ENCODE results near the gene EXOC5.

EXOC5 gene, protein sequence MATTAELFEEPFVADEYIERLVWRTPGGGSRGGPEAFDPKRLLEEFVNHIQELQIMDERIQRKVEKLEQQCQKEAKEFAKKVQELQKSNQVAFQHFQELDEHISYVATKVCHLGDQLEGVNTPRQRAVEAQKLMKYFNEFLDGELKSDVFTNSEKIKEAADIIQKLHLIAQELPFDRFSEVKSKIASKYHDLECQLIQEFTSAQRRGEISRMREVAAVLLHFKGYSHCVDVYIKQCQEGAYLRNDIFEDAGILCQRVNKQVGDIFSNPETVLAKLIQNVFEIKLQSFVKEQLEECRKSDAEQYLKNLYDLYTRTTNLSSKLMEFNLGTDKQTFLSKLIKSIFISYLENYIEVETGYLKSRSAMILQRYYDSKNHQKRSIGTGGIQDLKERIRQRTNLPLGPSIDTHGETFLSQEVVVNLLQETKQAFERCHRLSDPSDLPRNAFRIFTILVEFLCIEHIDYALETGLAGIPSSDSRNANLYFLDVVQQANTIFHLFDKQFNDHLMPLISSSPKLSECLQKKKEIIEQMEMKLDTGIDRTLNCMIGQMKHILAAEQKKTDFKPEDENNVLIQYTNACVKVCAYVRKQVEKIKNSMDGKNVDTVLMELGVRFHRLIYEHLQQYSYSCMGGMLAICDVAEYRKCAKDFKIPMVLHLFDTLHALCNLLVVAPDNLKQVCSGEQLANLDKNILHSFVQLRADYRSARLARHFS

DNA sequence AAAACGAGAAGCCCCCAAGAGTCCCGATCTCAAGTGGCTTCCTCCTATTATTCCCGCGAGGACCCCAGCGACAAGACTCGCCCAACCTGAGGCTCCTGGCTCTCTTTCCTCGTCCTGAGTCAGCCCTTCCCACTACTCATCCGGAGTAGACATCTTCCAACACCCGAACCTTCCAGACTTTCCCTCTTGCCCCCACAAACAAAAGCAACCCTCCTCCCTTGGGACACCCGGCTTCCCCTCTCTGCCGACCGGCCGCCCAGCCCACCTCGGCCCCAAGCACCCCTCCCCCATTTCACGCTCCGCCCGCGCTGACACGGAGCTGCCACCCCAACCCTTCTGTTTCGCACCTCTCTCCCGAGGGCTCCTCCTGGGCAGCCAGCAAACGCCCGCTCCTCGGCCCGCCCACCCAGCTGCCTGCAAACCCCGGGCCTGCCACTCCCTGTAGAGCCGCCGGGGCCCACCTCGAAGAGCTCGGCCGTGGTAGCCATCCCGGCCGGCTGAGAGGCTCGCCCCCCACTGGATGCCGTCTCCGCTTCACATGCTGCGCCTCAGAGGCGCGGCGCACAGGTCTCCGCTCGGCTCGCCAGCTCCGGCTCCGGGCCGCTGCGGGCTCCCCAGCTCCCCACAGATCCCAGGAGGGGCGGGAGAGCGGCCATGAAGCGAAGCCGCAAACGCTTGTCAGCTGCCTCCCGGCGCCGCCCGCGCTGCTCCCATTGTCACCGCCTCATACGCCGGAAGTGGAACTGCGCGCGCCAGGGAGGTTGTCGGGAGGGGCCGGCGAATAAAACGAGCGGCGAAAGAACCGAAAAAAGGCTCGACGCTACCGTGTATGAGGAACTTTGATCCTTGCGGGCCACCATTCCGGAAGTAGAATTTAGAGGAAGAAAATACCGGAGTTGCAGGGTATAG is at the start of gene EXOC5, which contains the start of gene AP5M1:
EXOC5 (minus strand) TSS at position 745 of the 909 bp plus-strand sequence; CDS start at position 488, 257 bp downstream.
AP5M1 (plus strand) TSS at position 811 of the 909 bp plus-strand sequence. CDS start 344 bp downstream, outside the sequence.
- peak; percentile 87 to 88 for DNase-seq

DNA sequence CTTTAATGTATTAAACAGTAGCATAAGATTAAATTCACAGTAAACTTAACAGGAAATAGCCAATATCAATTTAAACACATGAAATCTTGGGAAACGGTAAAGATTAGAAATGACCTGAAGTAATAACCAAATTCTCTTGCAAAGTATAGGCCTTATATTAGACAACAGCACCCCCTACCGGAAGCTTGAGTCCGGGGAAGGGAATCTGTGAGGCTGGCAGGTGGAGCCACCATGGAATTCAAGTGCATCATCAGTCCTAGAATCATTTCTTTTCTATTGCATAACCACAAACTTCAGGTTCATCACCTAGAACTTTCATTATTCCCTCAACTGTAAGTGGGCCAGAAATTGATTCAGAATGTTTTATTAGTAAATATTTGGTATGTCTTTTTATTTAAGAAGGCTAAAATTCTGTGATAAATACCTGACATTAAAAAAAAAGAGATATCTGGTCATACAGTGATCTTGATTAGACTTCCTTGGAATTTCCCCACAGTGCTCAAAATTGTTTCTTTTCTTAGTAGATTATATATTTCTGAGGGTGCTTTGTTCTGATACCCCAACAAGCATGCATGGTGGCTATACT is 48.6 kb upstream of the EXOC5 start:
- peak; percentile 63 to 67 for DNase-seq

- no peak for DNase-seq
Observed at GRCh38 chr14:57314396-57315089, 45.8 kb upstream of the EXOC5 start.

GRCh38 chr14:57302883-57303282 is 34.2 kb upstream of the EXOC5 start:
- no peak for DNase-seq

GRCh38 chr14:57299511-57299910 is 30.8 kb upstream of the EXOC5 start:
- no peak for DNase-seq

GRCh38 chr14:57297852-57298251 is 29.1 kb upstream of the EXOC5 start:
- DNase-seq = no peak

DNA sequence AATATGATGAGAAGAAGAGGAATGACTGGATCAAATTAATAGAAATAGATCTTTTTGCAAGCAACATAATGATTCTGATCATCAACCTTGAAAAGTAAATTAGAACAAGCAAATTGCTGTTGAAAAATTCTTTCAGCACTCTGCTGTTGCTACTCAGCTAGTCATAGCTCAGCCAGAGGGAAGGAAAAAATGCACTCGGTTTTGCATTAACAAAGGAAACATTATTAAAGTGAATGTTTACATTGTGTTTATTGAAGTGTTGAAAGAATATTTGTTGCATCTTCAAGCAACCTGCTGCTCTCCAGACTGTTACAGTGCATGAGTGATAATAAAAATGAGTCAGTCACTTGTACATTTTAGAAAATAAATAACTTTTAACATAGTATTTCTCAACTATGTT is 26.5 kb upstream of the EXOC5 start:
- no peak for DNase-seq

DNA sequence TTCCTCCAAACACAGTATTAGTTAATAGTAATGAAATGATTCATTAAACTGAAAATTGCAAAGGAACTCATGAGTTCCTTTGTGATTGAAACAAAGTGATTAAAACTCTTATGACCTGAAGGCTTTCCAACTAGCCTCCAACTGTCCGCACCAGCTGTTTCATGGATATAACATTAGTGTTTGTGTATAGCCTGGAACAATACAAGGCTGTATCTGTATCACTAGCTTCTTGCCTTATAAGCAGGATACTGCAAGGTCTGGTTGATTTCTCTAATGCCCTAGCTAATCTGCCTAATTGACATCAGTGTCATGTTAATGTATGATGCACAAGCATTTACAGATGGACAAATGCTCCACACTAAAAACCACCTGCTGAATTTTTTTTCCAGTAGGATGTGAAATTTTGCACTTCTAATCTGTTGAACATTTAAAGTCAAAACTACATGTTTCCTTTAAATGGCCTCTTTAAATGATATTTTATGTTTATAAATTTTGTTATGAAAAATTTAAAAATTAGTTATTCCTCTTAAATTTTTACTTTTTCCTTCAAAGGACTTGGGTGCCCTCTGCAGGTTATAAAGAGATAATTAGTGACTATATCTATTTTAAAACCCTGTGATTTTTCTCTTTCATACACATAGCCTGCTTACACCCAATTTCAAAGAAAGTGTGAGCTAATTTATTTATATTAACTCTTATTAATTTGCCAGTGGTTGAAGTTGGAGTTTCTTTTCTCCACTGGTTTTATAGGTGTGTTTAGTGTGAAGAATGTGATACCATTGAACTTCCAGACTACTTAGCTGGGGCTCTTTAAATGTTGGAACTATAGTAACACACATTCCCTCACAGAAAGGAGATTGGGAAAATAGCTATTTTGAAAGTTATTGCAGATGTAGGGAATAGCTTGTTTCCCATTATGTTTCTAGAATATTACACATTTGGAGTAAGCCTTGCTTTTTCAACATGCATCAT is 25.4 kb upstream of the EXOC5 start:
- DNase-seq = no peak

DNA sequence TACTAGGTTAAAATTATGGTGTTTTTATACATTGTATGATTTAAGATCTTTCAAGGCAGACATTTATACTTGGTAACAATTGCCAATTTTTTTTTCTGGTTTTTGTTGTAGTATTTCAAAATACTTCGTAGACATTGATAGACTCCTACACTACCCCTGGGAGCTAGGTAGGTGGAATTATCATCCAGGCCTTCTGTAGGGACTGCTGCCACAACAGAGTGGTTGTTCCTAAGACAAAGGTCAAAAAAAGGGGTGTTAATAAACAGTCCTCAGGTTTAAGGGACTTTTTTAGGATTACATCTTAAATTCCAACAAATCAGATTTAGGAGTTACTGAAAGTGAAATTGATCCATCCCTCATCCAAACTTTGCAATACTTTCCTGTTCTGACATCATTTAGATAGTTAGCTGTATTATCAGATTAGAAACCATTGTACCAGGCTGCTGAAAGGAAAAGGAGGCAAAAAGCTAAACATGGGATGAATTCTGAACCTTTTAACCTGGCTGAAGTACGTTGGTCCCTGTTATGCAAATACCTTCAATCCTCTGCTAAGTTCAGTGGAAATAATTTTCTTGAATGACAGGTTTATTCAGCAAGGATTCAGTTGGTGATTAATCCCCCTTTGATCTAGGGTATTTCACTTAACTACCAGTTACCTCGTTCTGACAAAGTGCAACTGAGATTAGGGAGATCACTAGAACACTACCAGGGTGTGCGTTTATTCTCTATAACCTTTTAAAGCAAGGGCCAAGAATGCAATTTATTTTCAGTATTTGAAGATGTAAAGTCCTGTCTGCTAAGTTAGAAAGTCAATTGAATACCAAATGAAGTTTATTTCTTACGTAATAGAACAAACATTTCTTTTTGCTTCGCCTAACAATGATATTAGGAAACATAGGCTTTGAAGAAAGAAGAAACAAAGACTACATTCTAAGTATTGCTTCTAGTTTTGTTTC is 23.3 kb upstream of the EXOC5 start:
- no peak for DNase-seq

DNA sequence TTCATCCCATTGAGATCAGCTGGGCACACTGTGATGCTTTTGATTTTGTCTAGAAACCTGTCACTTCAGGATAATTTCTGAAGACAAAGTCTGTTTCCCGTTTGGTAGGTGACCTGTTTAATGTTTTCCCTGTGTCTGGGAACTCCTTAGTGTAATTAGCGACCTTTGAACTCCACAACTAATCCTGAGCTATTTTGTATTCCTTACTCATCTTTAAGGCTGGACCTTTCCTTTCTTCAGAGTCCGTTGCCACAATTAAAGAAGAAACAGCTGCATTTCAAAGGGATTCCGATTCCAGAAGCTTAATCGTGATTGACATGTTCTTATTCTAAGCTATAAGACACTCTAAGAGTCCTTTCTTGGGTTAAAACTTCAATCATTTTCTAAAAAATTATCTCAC is 22.0 kb upstream of the EXOC5 start:
- no peak for DNase-seq

DNA sequence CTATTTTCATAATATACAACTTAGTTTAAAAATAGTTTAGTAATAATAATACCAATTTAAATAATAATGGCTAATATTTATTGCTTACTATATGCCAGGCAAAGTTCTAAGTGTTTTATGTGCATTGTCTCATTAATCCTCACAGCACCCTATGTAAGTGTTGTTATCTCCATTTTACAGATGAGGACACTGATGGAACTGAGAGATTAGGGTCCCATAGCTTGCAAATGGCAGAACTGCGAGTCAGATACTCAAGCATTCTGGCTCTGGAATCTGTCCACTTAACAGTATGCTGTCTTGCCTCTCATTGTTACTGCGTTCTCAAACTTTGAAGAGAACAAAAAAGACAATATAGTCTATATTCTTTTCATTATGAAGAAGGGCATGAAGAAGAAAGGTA is 19.0 kb upstream of the EXOC5 start:
- DNase-seq = no peak

DNA sequence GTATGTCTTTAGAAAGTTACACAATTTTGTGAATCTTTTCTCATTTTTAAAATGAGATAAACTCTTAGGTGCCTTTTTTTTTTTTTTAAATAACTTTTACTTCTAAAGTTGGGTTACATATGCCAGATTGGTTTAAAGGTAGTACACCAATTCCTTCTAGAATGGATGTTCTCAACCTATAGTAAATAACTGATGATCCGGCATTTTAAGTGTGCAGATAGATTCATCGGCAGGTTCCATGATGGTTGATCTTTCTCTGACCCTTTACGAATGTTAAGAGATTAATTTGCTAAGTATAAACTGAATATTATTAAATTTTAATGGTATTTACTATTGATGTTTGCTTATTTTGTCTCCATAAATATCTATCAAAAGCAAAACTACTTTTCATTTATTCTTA is 8.4 kb upstream of the EXOC5 start:
- no peak for DNase-seq

DNA sequence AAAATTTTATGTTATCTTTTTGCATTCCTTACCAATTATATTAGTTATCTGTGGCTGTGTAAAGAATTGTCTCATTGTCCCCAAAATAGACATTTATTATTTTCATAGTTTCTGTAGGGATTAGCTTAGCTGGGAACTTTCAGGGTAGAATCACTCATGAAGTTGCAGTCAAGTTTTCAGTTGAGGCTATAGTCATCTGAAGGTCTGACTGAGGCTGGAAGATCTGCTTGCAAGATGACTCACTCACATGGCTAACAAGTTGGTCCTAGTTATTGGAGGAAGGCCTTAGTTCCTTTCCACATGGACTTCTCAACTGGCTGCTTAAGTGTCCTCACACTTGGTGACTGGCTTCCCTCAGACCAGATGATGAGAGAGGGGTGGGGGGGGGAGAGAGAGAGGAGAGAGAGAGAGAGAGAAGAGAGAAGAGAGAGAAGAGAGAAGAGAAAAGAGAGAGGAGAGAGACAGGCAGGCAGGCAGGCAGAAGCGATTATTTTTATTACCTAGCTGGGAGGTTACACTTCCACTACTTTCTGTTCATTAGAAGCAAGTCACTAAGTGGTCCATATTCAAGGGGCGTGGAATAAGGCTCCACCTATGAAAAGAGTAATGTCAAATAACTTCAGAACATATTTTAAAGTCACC is 6.4 kb upstream of the EXOC5 start:
- no peak for DNase-seq

- no peak for DNase-seq
Observed at GRCh38 chr14:57274551-57274950, 5.8 kb upstream of the EXOC5 start.

DNA sequence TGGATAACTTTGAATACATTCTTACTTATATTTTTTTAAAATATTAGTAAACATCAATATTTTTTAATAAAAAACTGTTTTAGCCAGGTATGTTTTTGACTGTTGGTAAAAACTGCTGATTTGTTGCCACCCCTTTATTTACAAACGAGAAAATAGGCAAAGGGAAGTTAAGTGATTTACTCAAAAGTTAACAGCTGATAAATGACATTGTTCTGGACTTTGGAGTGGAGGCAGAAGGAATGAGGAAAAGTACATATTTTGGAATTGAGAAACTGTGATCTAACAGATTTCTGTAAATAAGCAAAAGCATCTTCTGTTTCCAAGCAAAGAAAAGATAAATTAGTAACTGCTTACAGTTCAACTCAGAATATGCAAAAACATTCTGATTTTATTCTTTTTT is 4.5 kb upstream of the EXOC5 start:
- DNase-seq = no peak

DNA sequence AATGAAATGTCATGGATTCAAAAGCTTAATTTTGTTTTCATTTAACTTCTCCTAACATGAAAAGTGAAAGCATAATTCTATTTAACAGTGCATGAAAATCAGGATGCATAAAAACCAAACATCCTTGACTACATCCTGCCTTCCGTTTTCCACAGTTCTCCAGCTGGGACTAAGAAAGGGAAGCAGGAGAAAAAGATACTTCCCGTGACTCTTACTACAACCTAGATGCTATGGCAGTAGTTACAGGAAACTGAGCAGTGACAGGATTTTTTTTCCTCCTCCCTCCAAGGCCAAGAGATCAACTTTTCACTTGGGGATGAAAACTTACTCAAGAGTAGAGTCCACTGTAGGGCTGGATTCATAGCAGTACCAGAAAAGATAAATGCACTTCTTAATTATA is 2.6 kb downstream of the EXOC5 start:
- no peak for DNase-seq

DNA sequence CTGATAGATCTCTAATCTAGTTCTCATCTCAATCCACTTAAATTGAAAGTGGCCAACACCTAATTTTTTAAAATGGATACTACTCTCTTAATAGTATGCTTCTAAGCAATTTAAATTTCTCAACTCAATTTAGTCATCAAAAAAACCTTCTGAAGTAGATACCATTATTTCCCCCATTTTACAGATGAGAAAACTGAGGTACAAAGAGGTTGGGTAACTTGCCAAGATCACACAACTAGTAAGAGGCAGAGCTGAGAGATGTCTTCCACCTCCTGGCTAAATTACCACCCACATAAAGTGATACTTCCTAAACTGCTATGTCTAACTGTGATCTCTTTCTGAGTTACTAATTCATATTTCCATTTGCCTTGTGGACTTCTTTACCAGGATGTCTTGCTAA is 6.6 kb downstream of the EXOC5 start:
- DNase-seq = no peak

- DNase-seq = no peak
Observed at GRCh38 chr14:57261604-57262003, 7.1 kb downstream of the EXOC5 start.

- DNase-seq = no peak
Observed at GRCh38 chr14:57259672-57260071, 9.0 kb downstream of the EXOC5 start.

Measured in activated CD4-positive, alpha-beta T cell treated with anti-CD3 and anti-CD28 coated beads, Interleukin-2, amount 50 U/mL, for 4 hours (primary cell).